HG02884 (cell line): ENCODE data around the gene HES2.
"Not testable (repeated sequence)": the region's sequence is repeated elsewhere in the genome, so short reads cannot be mapped to it uniquely, and the experiment has no call there.

Experiments
- ATAC-seq: cut with Tn5 transposase; IDR thresholded peaks from one replicate; pipeline ENCODE4 v1.9.1; 2021; ENCODE audit warnings: mild to moderate bottlenecking, moderate library complexity; ENCODE audit not compliant: unreplicated experiment

The HES2 gene

DNA sequence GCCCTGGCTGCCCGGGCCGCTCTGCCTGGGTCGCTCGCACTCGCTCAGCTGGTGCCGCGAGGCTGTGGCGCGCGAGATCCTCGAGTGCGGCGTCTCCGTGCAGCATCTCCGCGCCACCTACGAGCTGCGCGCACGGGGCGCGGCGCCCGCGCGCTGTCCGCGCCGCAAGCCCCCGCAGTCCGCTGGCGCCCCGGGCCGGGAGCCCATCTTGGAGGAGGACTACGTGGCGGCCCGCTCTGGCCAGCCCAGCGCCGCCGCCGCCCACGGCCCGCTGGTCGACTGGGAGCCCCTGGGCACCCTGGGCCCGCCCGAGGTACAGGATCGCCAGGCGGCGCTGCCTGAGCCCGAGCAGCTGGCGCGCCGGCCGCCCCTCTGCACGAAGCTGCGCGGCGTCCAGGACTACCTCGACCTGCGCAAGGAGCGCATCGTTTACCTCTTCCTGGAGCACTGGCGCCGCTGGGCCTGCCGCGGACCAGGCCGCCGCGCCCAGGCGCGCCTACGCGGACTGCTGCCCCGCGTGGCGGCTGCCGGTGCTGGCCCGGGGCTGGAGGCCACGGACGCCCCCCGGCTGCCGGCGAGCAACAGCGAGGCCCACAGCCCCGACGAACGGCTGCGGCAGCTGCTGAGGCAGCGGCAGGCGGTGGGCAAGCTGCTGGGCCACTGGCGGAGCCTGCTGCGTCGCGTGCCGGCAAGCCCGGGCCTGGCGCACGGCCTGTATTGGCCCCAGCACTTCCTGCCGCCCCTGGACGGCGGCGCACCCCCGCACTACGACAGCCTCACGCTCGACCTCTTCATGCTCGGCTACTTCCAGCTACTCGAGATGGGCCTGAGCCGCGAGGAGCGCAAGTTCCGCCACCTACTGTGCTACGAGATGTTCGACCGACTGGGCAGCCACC lies 35.4 kb upstream of the HES2 start:
- ATAC-seq, result no peak

DNA sequence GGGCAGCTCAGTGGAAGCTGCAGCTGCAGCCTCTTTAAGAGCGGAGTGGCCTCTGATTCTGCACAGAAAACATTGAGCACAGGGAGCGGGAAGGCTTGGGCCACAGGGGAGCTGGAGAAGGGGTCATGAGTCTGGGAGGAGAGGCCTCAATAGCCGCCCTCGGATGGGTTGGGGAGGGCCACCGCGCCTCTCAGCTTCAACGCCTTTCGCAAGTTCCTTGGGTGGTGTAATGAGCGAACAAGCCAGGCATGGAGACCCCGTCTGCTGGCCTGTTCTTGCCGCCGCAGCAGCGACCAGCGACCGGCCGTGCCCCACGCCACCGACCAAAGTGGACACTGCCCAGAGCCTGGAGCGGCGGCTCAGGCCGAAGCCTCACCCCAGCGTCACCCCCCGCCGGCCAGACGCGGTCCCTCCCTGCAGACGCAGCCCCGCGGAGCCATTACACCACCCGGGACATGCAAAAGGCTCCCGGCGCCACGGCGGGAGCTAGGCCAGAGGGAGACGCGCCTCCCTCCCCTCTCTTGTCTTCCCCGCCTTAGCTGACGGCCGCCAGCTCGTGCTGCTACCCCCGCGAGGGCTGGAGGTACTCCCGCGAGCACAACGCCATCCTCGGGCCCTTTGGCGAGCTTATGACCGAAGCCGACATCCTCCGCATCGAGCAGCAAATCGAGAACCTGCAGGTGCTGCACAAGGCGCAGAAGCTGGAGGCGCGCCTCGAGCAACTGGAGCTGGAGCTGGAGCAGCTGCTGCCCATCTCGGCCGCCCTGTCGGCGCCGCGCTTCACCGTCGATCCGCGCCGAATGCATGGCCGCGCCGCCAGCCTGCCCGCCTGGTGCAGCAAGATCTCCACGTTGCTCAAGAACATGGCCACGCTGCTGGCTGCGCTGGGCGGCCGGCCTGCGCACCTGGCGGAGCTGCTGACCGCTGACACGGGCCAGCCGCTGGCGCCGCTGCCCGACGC lies 34.5 kb upstream of the HES2 start:
- ATAC-seq, result not testable (repeated sequence)

- ATAC-seq, result no peak
Observed at GRCh38 chr1:6450943-6451373, 31.2 kb upstream of the HES2 start.

- ATAC-seq, result not testable (repeated sequence)
Observed at GRCh38 chr1:6450486-6450885, 30.8 kb upstream of the HES2 start.

DNA sequence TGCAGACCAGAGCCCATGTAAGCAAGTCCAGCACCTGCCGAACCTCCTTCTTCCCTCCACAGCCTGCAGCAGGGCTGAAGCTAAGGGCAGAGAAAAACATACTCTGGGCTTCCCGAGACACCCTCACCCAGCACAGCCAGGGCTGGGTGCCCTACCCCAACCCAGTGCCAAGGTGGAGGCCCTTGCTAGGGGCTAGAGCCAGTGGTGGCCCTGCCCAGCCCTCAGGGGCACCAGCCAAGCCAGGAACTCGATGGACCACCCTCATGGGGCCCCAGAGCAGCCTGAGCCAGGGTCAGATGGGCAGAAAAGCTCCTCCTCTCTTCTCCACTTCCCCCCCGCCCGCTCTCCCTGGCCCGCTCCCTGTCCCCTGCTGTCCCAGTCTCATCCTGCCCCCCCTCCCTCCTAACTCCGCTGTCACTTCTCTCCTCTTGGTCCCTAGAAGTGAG lies 30.3 kb upstream of the HES2 start:
- no peak for ATAC-seq

DNA sequence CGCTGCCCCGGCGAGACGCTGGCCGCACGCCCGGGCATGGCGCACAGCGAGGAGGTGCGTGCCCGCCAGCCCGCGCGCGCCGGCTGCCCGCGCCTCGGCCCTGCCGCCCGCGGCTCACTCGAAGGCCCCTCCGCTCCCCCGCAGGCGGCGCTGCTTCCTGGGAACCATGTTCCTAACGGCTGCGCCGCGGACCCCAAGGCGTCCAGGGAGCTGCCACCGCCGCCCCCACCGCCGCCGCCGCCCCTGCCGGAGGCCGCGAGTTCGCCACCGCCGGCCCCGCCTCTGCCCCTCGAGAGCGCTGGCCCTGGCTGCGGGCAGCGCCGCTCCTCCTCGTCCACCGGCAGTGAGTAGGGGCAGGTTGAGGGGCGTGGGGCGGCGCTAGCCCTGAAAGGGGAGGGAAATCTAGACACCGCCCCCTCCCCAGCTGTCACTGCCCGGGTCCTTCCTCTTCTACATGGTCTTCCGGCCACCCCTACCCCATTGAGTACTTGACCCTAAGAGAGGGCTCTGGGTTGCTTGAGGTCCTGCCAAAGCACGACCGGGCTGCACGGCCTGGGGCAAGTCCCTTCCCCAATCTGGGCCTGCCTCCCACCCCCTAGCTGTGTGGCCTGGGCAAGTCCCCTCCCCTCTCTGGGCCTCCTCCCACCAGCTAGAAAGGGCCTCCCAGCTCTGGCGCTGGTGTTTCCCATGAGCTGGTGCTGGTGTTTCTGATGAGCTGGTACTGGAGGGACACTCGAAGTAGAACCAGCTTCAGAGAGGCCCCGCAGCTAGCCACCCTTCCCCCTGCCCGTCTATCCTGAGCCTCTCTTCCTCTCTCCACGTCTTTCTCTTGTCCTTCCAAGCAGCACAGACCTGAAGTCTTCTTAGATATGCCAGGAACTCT lies 29.3 kb upstream of the HES2 start:
- no peak for ATAC-seq

- no peak for ATAC-seq
Observed at GRCh38 chr1:6447818-6448748, 28.4 kb upstream of the HES2 start.

DNA sequence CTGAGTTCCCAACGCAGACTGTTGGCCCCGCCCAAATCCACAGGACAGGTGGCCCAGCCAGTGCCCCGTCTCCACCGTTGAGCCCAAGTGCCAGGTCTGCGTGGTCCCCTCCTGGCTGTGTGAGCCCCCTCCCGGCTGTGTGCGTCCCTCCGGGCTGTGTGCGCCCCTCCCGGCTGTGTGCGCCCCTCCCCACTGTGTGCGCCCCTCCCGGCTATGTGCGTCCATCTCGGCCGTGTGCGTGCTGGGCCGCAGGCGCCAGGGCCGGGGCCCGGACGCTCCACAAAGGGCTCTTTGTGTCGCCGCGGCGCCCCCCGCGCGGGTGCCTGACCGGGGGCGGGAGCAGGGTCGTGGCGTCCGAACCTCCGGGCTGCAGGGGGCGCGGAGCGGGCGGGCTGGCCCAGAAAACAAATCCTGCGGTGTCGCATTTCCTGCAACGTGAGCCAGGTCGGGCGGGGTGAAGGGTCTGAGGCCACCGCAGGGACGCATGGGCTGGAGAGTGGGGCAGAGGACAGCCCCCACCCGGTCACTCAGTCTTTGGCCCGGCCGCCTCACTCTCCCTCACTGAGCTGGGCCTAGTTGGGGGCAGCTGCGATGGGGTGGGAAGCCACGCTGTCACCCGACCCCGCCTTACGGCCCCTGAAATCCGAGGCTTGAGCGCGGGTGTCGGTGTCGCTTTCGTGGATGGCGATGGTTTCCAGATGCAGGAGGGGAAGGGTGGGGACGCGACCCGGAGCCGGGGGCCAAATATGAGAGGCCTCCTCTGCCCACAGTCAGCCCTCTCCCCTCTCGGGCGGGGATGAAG lies 27.5 kb upstream of the HES2 start:
- ATAC-seq, result no peak

DNA sequence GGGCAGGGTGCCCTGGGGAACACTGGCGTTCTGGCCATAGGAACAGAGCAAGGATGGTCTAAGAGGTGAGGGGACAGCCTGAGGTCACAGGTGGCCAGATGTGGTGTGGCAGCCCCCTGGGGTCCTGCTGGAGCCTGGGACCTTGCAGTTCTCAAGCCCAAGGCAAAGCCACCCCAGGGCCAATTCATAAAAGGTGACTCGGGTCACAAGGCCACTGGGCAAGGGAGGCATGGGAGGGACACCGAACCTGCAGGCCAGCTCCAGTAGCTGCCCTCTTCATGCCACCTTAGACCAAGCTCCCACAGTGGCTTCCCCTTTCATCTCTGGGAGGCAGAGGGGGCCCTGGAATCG lies 26.9 kb upstream of the HES2 start:
- no peak for ATAC-seq

DNA sequence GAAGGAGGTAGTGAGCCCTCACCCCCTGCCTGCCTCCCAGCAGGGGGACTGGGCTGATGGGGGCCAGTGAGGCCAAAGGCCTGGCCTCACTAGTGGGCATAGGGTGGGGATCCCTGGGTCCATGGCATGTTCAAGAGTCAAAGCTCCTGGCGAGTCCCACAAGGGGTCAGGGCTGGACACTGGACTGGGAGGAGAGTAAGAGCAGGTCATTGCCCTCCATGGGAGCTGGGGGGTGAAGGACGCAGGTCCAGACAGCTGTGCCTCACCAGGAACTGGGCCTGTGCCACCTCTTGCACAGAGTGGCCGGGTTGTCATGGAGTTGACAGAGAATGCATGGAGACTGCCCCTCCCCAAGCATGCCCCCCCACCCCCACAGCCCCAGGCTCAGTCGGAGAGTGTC lies 26.2 kb upstream of the HES2 start:
- ATAC-seq, result not testable (repeated sequence)

GRCh38 chr1:6445062-6445763 lies 25.5 kb upstream of the HES2 start:
- no peak for ATAC-seq

GRCh38 chr1:6444377-6444776 lies 24.7 kb upstream of the HES2 start:
- ATAC-seq, result no peak

DNA sequence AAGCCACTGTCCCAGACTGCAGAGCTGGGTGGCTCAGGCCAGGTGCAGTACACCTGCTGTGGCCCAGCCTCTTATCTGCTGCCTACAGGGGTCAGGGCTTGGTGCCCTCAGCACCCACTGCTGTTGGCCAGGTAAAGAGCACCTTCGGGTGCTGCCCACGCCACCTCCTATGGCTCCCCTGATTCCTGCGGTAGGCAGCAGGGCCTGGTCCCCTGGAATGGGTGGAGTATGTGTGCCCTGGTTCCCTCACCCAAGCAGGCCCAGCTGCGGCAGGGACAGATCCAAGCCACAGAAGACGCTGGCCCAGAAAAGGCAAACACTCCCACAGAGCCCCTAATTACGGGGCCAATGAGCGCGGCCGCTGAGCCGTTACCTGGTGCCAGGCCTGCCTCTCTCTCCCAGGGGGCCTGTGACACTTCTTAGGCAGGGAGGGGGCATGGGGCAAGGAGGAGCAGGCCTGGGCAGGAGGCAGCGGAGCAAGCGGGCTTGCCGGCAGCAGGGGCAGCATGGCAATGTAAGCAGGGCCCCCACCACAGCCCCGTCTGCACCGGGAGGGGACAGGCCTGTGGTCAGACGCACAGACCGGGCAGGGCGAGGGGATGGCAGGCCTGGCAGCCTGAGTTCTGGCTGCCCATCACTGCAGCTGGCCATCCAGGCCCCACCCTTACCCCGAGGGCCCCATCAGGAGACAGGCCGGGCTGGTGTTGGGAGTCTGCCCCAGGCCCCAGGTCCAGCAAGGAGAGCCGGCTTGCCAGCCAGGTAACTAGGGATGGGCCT lies 23.8 kb upstream of the HES2 start:
- no peak for ATAC-seq

DNA sequence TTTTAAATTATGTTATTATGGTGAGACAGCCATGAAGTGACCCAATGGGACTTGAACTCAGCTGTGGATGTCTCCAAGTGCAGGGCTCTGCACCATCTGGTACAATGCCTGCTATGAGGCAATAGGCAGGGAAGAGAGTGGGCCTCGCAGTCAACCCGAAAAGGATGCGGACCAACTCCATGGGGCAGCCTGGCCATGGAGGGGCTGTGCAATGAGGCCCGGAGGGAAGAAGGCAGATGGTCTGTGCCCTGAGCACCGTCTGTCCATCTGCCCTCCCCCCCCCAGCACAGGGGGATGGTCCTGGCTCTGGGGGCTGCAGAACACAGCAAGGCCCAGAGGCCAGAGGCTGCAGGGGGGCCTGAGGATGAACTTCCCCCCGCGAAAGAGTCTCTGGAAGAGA lies 21.9 kb upstream of the HES2 start:
- ATAC-seq, result no peak

DNA sequence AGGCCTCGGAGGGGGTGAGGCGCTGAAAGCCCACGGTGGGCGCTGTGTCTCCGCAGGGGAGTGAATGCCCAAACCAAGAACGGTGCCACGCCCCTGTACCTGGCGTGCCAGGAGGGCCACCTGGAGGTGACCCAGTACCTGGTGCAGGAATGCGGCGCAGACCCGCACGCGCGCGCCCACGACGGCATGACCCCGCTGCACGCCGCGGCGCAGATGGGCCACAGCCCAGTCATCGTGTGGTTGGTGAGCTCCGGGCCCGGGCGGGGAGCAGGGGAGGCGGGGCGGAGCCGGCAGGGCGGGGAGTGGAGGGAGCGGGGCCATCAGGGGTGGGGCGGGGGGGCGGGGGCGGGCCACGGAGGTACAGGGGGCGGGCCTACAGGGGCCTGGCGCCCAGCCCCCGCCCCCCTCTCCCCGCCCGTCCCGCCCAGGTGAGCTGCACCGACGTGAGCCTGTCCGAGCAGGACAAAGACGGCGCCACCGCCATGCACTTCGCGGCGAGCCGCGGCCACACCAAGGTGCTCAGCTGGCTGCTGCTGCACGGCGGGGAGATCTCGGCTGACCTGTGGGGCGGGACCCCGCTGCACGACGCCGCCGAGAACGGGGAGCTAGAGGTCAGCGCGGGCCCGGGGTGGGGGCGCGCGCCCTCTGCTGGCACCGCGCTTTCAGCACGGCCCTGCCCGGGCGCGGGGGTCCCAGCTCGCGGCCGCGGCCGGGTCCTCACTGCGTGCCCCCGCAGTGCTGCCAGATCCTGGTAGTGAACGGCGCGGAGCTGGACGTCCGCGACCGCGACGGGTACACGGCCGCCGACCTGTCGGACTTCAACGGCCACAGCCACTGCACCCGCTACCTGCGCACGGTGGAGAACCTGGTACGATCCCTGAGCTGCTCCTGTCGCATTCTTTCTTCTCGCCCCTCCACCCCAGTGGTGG lies 20.7 kb upstream of the HES2 start:
- ATAC-seq, result no peak

DNA sequence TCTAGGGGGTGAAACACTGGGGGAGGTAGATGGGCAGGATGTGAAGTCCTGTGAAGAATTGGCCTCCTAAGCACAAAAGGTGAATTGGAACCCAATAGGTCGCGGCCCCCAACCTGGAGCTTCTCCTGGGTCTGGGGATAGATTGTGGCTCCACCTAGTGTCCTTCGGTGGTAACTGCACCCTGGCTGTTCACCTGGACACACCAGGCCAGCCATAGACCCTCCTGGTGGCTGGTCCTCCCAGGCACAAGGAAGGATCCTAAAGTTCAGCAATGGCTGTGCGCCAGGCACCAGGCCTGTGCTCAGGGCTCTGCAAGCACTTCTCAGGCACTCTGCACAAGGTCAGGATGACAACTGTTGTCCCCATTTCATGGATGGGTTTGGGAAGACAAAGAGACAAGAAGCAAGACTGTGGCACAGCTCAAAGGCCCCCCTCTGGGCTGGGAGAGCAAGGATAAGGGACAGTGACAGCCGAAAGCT lies 18.4 kb upstream of the HES2 start:
- ATAC-seq, result no peak
